ENCODE measurements around the gene UAP1. TPM values are rescaled to one million over a fixed set of nuclear protein-coding genes. Genes with fewer than 3 reads are reported as not detected.

The UAP1 gene
- total and polyA plus RNA-seq, 2 donors (not counting 1 experiment from before 2014, with no cell fraction given) = 5.3 to 16.4 TPM

DNA sequence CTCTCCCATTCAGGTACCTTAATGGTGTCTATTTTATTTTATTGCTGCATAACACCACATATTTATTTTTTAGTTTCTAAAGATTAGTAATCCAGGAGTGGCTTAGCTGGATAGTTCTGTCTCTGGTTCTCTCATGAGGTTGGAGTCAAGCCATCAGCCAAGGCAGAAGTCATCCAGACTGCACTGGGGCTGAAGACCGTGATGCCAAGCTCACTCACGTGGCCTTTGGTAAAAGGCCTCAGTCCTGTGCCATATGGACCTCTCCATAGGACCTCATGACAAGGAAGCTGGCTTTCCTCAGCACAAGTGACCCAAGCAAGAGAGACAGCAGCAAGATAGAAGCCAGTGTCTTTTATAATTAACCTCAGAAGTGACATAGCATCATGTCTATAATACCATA lies 47.8 kb downstream of the UAP1 start:
- no peaks in the 10 kb centered on the region for H3K9me3 Mint-ChIP-seq (ENCODE audit: insufficient read depth)
- Histone ChIP-seq H3K9me3 (ENCODE audit: control extremely low read depth in 1 of 3, control insufficient read depth in 2 of 3, insufficient read depth in 1 of 3, low read length in 2 of 3) (no peaks in the 10 kb centered on the region), H3K27me3 (replicated peaks in 1 of 4; ENCODE audit: control extremely low read depth in 1 of 4, control insufficient read depth in 3 of 4, insufficient read depth in 4 of 4, low read length in 3 of 4) (no peaks in the 10 kb centered on the region), H3K27ac (ENCODE audit: low read length in 2 of 2) (no peak overlapping the region), H3K4me2 (replicated peaks; ENCODE audit: low read depth, low read length, poor library complexity, severe bottlenecking) (no peak overlapping the region), H3K4me3 (ENCODE audit: control extremely low read depth in 1 of 5, extremely low read depth in 1 of 5, insufficient read depth in 1 of 5, low read depth in 2 of 5, low read length in 4 of 5) (no peak overlapping the region), H3K36me3 (replicated peaks in 1 of 2; ENCODE audit: control extremely low read depth in 1 of 2, control insufficient read depth in 1 of 2, extremely low read depth in 1 of 2, insufficient read depth in 2 of 2, low read length in 1 of 2) (no peaks in the 10 kb centered on the region), H3K9ac (ENCODE audit: low read length) (no peak overlapping the region), H3K79me2 (ENCODE audit: control insufficient read depth, insufficient read depth, low read length) (no peaks in the 10 kb centered on the region), H2AFZ (ENCODE audit: insufficient read depth, low read depth, low read length, poor library complexity, severe bottlenecking) (no peak overlapping the region), H3K4me1 (ENCODE audit: control insufficient read depth in 2 of 2, insufficient read depth in 2 of 2, low read length in 2 of 2) (no peaks in the 10 kb centered on the region), H4K20me1 (ENCODE audit: control insufficient read depth, insufficient read depth, low read length, poor library complexity, severe bottlenecking) (no peaks in the 10 kb centered on the region)
- ATAC-seq (ENCODE audit: low read depth) = no peak
- no peaks in the 10 kb centered on the region for H3K27me3 Mint-ChIP-seq
- no peak overlapping the region for H3K4me3 Mint-ChIP-seq
- no peak overlapping the region for H3K27ac Mint-ChIP-seq
- ChIA-PET CTCF (no interaction called here), POLR2A (interaction anchor here (0.6 kb wide), 1 partner anchor 542 kb away, joined by 5 read pairs; no protein-coding TSS in a partner anchor)
- H3K4me1 Mint-ChIP-seq = no peaks in the 10 kb centered on the region
- TF ChIP-seq, protein P1, sequence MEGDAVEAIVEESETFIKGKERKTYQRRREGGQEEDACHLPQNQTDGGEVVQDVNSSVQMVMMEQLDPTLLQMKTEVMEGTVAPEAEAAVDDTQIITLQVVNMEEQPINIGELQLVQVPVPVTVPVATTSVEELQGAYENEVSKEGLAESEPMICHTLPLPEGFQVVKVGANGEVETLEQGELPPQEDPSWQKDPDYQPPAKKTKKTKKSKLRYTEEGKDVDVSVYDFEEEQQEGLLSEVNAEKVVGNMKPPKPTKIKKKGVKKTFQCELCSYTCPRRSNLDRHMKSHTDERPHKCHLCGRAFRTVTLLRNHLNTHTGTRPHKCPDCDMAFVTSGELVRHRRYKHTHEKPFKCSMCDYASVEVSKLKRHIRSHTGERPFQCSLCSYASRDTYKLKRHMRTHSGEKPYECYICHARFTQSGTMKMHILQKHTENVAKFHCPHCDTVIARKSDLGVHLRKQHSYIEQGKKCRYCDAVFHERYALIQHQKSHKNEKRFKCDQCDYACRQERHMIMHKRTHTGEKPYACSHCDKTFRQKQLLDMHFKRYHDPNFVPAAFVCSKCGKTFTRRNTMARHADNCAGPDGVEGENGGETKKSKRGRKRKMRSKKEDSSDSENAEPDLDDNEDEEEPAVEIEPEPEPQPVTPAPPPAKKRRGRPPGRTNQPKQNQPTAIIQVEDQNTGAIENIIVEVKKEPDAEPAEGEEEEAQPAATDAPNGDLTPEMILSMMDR (IDR thresholded peaks at IDR 0.05) = no peak
- no peak for TF ChIP-seq EZH2 (IDR thresholded peaks at IDR 0.05; ENCODE audit: borderline replicate concordance, insufficient read depth, low read depth, low read length, poor library complexity, severe bottlenecking)
- intact Hi-C loops (cut with micrococcal nuclease) = no loop called here
- WGBS (ENCODE audit: insufficient coverage) = 94% methylated on average over 2 of the region's 2 CpGs
- no peak for DNase-seq

DNA sequence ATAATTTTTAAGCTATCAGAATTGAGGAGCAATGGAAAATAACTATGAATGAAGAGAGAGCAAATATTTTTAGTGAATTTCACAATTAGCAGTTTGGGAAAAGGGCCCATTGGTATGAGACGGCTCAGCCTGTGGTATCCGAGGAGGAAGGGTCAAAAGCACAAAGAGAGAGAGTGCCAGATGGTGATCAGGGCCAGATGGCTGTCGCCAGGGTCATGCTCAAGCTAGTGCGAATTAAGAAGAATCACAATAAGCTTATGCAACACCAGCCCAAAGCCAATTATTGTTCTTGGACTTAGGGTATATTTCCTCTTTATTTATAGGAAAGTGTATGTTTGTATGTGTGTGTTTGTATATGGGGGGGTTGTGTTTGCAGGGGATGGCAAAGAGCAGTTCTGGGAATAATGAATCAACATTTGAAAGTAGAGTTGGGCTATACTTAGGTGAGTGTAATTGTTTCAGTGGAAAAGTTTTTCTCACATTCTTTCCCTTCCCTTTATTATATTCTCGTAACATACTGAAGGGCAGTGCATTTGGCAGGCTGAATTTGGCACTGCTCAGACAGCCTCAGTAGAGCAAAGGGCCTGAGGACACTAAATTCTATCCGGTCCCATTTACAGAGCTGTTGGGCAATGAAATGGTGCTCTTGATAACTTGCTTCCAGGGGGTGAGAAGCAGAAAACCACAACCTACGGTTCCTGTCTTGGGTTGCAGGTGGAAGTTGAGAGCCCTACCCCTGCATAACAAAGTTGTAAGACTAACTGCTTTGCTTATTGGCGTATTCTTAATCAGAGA lies 51.3 kb downstream of the UAP1 start:
- no peak overlapping the region for H3K4me3 Mint-ChIP-seq
- no peaks in the 10 kb centered on the region for H3K36me3 ChIP-seq (replicated peaks in 1 of 2; ENCODE audit: control extremely low read depth in 1 of 2, control insufficient read depth in 1 of 2, extremely low read depth in 1 of 2, insufficient read depth in 2 of 2, low read length in 1 of 2)
- H3K9me3 ChIP-seq (ENCODE audit: control extremely low read depth in 1 of 3, control insufficient read depth in 2 of 3, insufficient read depth in 1 of 3, low read length in 2 of 3) = peaks cover 0 to 11% (median 8%) of the 10 kb centered on the region in 3 donors
- no peak overlapping the region for H3K27ac Mint-ChIP-seq
- no peaks in the 10 kb centered on the region for H3K27me3 ChIP-seq (replicated peaks in 1 of 4; ENCODE audit: control extremely low read depth in 1 of 4, control insufficient read depth in 3 of 4, insufficient read depth in 4 of 4, low read length in 3 of 4)
- H3K27me3 Mint-ChIP-seq = no peaks in the 10 kb centered on the region
- no peak overlapping the region for H3K9ac ChIP-seq (ENCODE audit: low read length)
- H2AFZ ChIP-seq (ENCODE audit: insufficient read depth, low read depth, low read length, poor library complexity, severe bottlenecking) = no peak overlapping the region
- 83% methylated on average over 4 of the region's 8 CpGs for WGBS (ENCODE audit: insufficient coverage)
- H3K4me1 ChIP-seq (ENCODE audit: control insufficient read depth in 2 of 2, insufficient read depth in 2 of 2, low read length in 2 of 2) = no peaks in the 10 kb centered on the region
- H3K4me2 ChIP-seq (replicated peaks; ENCODE audit: low read depth, low read length, poor library complexity, severe bottlenecking) = no peak overlapping the region
- ATAC-seq (ENCODE audit: low read depth) = no peak
- ChIA-PET CTCF (interaction anchor here (0.6 to 1.3 kb wide), 2 partner anchors 14 to 270 kb away, joined by 3 to 5 read pairs; no protein-coding TSS in a partner anchor), POLR2A (interaction anchor here (0.5 kb wide), 1 partner anchor 305 kb away, joined by 4 read pairs; no protein-coding TSS in a partner anchor)
- H3K4me3 ChIP-seq (ENCODE audit: control extremely low read depth in 1 of 5, extremely low read depth in 1 of 5, insufficient read depth in 1 of 5, low read depth in 2 of 5, low read length in 4 of 5) = no peak overlapping the region
- no peak for TF ChIP-seq EZH2 (IDR thresholded peaks at IDR 0.05; ENCODE audit: borderline replicate concordance, insufficient read depth, low read depth, low read length, poor library complexity, severe bottlenecking)
- TF ChIP-seq, protein P1 (IDR thresholded peaks at IDR 0.05) = no peak
- DNase-seq = no peak
- peaks cover 7% of the 10 kb centered on the region for H3K9me3 Mint-ChIP-seq (ENCODE audit: insufficient read depth)
- intact Hi-C loops (cut with micrococcal nuclease) = no loop called here
- H3K27ac ChIP-seq (ENCODE audit: low read length in 2 of 2) = no peak overlapping the region
- H4K20me1 ChIP-seq (ENCODE audit: control insufficient read depth, insufficient read depth, low read length, poor library complexity, severe bottlenecking) = no peaks in the 10 kb centered on the region
- H3K79me2 ChIP-seq (ENCODE audit: control insufficient read depth, insufficient read depth, low read length) = no peaks in the 10 kb centered on the region
- no peaks in the 10 kb centered on the region for H3K4me1 Mint-ChIP-seq
